ENCODE data around the gene AP1S1. TPM values are rescaled to one million over a fixed set of nuclear protein-coding genes. Genes with fewer than 3 reads are reported as not detected.

AP1S1 gene
- total RNA-seq, 2 donors from 2014 or later, result 14.9 to 18.9 TPM

GRCh38 chr7:101140746-101141382 is 13.4 kb upstream of the AP1S1 start:
- DNase-seq, result no peak
- ATAC-seq, result no peak
- intact Hi-C loops (cut with DNase I), result loop anchor here in 1 of 2 donors (5.0 kb wide), 1 partner anchor 51 kb away; no protein-coding TSS in a partner anchor

GRCh38 chr7:101151908-101152651 is 2.2 kb upstream of the AP1S1 start:
- no peak for ATAC-seq
- intact Hi-C loops (cut with DNase I), result no loop called here
- DNase-seq, result no peak

GRCh38 chr7:101154693-101155102 is 422 bp downstream of the AP1S1 start:
- DNase-seq (no peak), ATAC-seq (peak; percentile 42 to 53)
- intact Hi-C loops (cut with DNase I), result no loop called here

GRCh38 chr7:101155303-101155702 is 1.0 kb downstream of the AP1S1 start:
- intact Hi-C loops (cut with DNase I), result no loop called here
- DNase-seq, result no peak
- no peak for ATAC-seq

- intact Hi-C loops (cut with DNase I), result no loop called here
- DNase-seq, result no peak
- ATAC-seq, result no peak
Observed at GRCh38 chr7:101156277-101156676, 2.0 kb downstream of the AP1S1 start.

GRCh38 chr7:101156866-101157589 is 2.8 kb downstream of the AP1S1 start:
- ATAC-seq (no peak), DNase-seq (no peak)
- intact Hi-C loops (cut with DNase I), result no loop called here

GRCh38 chr7:101159696-101160674 is 5.7 kb downstream of the AP1S1 start:
- DNase-seq (no peak), ATAC-seq (no peak)
- intact Hi-C loops (cut with DNase I), result no loop called here

- intact Hi-C loops (cut with DNase I), result no loop called here
- ATAC-seq (no peak), DNase-seq (no peak)
Observed at GRCh38 chr7:101160910-101161309, 6.6 kb downstream of the AP1S1 start.

GRCh38 chr7:101161692-101162471 is 7.6 kb downstream of the AP1S1 start:
- no peak for DNase-seq
- no peak for ATAC-seq
- intact Hi-C loops (cut with DNase I), result no loop called here

- intact Hi-C loops (cut with DNase I), result no loop called here
- ATAC-seq, result peak in 1 of 2 donors; percentile 40
- no peak for DNase-seq
Observed at GRCh38 chr7:101162551-101163278, 8.4 kb downstream of the AP1S1 start.

GRCh38 chr7:101163279-101164070 is 9.2 kb downstream of the AP1S1 start:
- intact Hi-C loops (cut with DNase I), result no loop called here
- ATAC-seq, result peak in 1 of 2 donors; percentile 47
- no peak for DNase-seq

- intact Hi-C loops (cut with DNase I), result no loop called here
- peak in 1 of 2 donors; percentile 51 for ATAC-seq
Observed at GRCh38 chr7:101164071-101164840, 10.0 kb downstream of the AP1S1 start.

GRCh38 chr7:101165075-101165957 is 11.0 kb downstream of the AP1S1 start, which contains the start of gene VGF:
Gene VGF, minus strand, starts transcription at chr7:101165569. Its CDS starts 726 bp downstream, at chr7:101164843.
- ATAC-seq (peak; percentile 89 to 95), DNase-seq (peak; percentile 96)
- intact Hi-C loops (cut with DNase I), result no loop called here

More at GRCh38 chr7:101164071-101164840, 10.0 kb downstream of the AP1S1 start:
- peak; percentile 50 for DNase-seq

GRCh38 chr7:101165958-101166647 is 11.8 kb downstream of the AP1S1 start:
- intact Hi-C loops (cut with DNase I), result no loop called here
- ATAC-seq (no peak), DNase-seq (no peak)

GRCh38 chr7:101166648-101166908 is 12.3 kb downstream of the AP1S1 start:
- ATAC-seq (no peak), DNase-seq (no peak)
- intact Hi-C loops (cut with DNase I), result no loop called here

All from left cardiac atrium (tissue), 4 donors.